PC-9 (cell line): ENCODE results near the gene GJD2.

Experiments
- EZH2 ChIP-seq: fragments of 200-600 bp; sonication (generic); IDR thresholded peaks from 2 replicates; pipeline ENCODE4 v1.8.0; 2017; ENCODE audit warnings: antibody characterized with exemption, low read depth
- TF ChIP-seq, protein P1 (sequence below): fragments of 200-600 bp; sonication (generic); conservative IDR thresholded peaks from 2 replicates; pipeline ENCODE4 v1.6.1; 2017; ENCODE audit warnings: mixed run types, antibody characterized with exemption, mild to moderate bottlenecking, moderate library complexity

DNA sequence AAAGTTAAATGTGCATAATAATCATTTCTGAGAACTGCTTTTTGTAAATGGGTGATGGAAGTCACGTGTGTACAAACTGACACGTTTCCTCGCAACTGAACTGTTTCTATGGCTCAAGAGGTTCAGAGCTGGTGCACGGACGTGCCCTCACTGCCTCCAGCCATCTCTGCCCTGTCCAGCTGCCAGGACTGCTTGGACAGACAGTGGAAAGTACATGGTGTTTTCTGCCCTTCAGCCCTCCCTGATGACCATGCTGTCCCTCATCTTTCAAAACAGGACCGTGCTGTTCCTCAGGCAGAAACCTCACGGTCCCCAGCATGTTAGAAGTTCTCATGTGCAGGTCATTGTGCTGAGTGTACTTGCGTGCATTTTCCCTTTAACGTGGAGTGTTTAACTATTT, 38.7 kb downstream of the GJD2 start:
- TF ChIP-seq, protein P1, sequence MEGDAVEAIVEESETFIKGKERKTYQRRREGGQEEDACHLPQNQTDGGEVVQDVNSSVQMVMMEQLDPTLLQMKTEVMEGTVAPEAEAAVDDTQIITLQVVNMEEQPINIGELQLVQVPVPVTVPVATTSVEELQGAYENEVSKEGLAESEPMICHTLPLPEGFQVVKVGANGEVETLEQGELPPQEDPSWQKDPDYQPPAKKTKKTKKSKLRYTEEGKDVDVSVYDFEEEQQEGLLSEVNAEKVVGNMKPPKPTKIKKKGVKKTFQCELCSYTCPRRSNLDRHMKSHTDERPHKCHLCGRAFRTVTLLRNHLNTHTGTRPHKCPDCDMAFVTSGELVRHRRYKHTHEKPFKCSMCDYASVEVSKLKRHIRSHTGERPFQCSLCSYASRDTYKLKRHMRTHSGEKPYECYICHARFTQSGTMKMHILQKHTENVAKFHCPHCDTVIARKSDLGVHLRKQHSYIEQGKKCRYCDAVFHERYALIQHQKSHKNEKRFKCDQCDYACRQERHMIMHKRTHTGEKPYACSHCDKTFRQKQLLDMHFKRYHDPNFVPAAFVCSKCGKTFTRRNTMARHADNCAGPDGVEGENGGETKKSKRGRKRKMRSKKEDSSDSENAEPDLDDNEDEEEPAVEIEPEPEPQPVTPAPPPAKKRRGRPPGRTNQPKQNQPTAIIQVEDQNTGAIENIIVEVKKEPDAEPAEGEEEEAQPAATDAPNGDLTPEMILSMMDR, result no peak
- TF ChIP-seq EZH2, result no peak
